ENCODE results near the gene DNAL1.

DNAL1 gene

GRCh38 chr14:73741876-73742519 lies 97.2 kb downstream of the DNAL1 start:
- TF ChIP-seq CTCF (IDR thresholded peaks at IDR 0.05): no peak

GRCh38 chr14:73742520-73743238 lies 97.9 kb downstream of the DNAL1 start:
- TF ChIP-seq CTCF (IDR thresholded peaks at IDR 0.05): no peak

GRCh38 chr14:73743431-73743931 lies 98.7 kb downstream of the DNAL1 start:
- TF ChIP-seq CTCF (IDR thresholded peaks at IDR 0.05): no peak

- TF ChIP-seq CTCF (IDR thresholded peaks at IDR 0.05): no peak
Measured at GRCh38 chr14:73744175-73744867, 99.5 kb downstream of the DNAL1 start.

- TF ChIP-seq CTCF (IDR thresholded peaks at IDR 0.05): no peak
Measured at GRCh38 chr14:73744874-73745529, 100.2 kb downstream of the DNAL1 start.

GRCh38 chr14:73745571-73746519 lies 101.1 kb downstream of the DNAL1 start:
- no peak for TF ChIP-seq CTCF (IDR thresholded peaks at IDR 0.05)
